NCI-H748 (cell line): ENCODE results near the gene NUP210L.

Source experiments
- DNase-seq: peaks from one replicate; lab custom pipeline; 2025; ENCODE audit not compliant: unreplicated experiment; lab: John Stamatoyannopoulos, UW

NUP210L gene

GRCh38 chr1:154154534-154155191, at the start of gene NUP210L:
NUP210L (minus strand) TSS chr1:154155073.
- no peak for DNase-seq

- DNase-seq: no peak
Observed at GRCh38 chr1:154199563-154199879, 44.6 kb upstream of the NUP210L start.

DNA sequence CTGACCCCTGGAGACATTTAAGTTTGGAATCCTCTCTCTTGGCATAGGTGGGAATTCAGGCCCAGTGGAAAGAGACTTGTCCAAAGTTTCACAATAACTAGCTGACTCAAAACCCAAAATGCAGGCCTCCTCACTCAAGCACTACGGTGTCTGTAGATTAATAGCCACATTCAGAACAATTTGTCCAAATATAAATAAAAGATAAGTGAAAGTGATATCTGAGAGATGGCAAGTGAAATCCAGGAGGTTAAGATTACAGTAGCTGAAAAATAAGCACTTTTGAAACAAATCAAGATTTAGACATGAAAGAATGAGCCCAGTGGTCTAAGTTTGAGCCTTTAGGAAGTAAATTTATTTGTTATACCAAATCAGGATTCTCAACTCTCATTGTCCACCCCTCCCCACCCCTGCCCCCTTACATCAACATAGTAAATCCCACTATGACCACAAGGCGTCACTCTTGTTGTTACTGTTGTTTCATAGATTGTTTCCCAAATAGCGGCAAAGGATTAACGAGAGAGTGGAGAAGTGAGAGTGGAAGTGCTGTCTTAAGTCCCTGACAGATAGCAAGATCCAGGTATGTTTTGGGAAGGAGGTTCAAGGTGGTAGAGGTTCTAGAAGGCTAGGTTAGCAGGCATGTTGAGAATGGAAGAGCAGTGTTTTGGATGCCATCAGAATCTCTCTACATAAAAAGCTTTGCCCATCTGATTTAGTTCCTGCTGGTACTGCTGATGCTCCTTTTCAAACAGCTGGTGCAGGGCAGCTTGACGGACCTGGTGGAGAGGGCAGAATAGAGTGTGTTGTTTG, 44.1 kb upstream of the NUP210L start:
- peak; percentile 70 for DNase-seq

GRCh38 chr1:154193821-154194220, 38.9 kb upstream of the NUP210L start:
- peak; percentile 20 for DNase-seq

DNA sequence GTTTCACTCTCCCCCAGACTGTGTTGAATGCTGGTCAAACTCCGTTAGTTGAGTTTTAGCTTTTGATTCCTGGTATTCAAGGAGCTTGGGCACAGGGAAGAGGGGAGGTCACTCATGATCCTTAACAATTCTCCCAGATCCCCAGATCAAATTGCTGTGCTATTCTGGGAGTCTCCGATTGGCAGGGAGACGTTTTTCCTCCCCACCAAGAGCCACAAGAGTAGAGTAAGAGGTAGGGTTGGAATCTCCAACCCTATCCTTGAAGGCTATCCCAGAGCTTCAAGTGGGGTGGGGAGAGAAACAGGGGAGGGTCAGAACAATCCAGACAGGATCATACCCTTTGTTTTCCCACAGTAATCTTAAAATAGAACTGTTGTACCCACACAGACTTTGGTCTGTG, 37.6 kb upstream of the NUP210L start:
- DNase-seq: no peak

DNA sequence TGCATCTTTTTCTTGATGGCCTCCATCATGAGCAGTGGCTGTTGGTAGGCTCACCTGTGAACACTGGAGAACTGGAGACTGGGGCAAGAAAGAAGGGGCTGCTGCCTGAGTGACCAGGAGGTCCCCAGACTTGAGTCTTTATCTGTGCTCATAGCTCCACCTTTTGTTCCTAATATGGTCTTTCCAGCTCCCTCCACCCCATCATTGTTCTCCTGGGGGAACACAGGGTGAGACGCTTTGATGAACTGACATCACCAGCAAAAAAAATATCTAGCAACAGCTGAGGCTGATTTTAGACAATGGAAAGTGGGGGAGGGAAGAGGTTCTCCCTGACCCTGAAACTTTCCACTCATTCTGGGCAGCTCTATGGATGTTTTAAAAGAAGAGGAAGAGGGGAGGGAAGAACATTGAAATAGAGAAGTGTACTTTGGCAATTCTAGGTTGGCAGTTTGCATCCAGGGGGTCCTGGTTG, 37.2 kb upstream of the NUP210L start, which contains the start of gene TPM3:
TPM3 (minus strand) TSS at position 111 of the 472 bp plus-strand sequence; CDS start at position 29, 82 bp downstream.
- DNase-seq: no peak

GRCh38 chr1:154190550-154190949, 35.7 kb upstream of the NUP210L start:
- no peak for DNase-seq

DNA sequence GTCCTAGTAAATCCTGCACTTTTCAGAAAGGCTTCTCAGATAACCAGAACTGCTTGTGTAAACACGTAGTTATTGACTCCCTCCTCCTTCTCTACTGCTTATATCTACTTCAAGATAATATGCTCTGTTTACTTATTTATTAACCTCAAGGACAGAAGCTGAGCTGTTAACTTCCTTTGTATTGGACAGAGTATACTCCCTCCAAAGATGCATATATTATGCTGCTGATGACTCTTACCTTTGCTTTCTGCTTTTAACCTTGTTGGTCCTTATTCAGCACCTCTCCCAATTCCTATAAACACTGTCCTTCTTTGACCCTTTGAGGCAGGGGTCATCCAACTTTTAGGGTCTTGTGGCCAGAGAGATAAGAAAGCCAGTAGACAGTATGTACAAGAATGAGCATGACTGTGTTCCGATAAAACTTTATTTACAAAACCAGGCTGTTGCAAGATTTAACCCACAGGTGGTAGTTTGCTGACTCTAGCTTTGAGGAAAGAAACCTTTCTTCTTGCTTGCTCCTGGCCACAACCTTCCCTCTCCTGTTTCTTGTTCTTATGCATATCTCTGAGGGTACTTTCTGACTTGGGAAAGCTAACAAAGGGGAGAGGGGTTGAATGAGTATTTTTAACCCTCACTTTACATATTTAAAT, 32.1 kb upstream of the NUP210L start:
- DNase-seq: peak; percentile 10

DNA sequence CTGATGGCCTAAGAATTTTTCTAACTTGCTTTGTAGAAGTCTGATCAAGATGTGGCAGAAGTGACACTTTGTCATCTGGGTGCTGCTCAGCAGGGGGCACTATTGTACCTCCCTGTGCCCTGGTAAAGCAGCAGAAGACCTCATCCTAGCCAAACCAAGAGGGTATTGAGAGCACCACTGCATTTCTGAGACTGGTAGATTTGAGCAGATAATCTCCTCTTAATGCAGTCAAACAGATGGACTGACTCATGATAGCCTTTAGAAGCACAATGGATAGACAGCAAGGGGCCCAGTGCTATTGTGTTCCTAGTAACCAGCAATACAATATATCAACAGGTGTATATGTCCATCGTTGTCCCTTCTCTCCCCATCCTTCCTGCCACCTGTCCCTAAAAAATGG, 31.3 kb upstream of the NUP210L start:
- DNase-seq: peak; percentile 68

GRCh38 chr1:154183046-154183915, 28.4 kb upstream of the NUP210L start:
- peak; percentile 99 for DNase-seq

- peak; percentile 58 for DNase-seq
Observed at GRCh38 chr1:154182344-154183045, 27.6 kb upstream of the NUP210L start.

DNA sequence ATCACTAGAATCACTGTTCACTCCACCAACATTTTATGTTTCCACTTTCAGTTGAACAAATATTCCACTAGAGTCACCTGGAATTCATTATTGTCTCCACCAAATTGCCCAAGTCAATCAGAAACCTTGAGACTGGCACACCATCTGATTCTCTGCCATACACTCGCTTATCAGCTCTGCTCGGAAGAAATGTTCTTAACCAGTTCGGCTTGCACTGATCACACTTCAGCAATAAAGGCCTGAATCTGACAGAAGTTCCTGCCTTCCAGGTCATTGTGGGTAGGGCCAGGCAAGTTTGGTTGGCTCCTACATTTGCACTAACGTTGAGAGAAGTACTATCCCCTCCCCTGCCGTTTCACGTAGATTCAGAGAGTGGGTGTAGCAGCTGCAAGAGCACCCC, 27.1 kb upstream of the NUP210L start:
- DNase-seq: no peak

DNA sequence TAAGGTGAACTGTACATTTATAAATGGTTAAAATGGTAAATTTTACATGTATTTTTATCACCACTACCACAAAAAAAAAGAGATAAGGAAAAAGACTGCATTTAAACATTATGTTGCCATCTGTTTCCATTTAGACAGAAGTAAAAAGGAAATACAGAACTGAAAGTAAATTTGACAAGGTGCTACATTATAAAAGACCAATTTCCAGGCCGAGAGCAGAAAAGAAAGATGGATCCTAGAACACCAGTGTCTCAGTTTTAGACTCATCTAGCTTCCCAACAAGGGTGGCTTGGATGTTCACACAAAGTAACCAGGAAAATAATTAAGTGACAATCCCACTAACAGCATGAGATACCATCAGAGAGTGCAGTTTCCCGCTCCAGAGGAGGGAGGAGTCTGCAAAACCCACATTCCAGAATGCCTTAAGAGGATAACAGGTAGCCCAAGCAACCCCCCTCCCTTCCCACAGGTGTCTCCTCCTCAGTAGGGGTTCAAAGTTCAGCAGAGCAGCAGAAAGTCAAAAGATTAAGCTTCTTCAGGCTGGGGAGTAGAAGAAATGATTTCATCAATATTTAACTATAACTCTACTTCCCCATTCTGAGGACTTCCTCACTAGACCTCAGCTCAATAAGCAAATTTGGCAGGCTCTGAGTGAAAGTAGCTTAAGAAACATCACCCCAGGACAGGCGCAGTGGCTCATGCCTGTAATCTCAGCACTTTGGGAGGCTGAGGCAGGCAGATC, 25.2 kb upstream of the NUP210L start:
- DNase-seq: no peak

DNA sequence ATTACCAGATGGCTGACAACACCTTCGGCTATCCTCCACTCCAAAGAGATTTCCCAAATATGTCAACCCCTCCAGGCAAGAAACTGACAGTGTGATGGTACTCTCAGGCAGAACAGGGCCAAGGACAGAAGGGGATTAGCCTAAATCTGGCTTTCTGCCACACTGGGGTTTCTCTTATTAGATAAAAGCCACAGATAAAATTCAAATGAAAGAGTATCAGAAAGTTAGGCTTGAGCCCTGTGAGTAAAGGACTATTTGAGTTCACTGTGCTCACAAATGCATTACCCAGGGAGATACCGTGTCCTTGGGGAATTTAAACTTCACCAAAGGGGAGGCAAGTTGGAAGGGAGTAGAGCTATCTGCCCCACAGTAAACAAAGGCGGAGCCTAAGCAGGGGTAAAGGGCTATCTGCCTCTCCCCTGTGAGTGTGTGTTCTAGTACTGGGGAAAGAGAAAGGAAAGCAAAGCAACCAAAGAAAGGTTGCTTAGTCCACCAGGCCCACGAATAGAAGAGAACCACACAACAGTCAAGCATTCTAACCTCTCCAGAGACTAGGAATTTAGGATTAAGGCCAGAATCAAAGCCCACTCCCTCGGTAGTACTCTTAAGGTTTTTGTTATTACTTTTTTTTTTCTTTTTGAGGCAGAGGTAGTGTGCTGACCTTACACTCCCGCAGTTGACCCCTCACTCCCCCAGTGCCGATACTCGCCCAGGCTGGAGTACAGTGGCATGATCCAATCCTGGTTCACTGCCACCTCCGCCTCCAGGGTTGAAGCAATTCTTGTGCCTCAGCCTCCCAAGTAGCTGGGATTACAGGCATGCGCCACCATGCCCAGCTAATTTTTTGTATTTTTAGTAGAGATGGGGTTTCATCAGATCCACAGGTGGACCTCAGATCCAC, 24.3 kb upstream of the NUP210L start:
- no peak for DNase-seq

- no peak for DNase-seq
Observed at GRCh38 chr1:154178013-154178412, 23.1 kb upstream of the NUP210L start.

- DNase-seq: no peak
Observed at GRCh38 chr1:154176337-154176736, 21.5 kb upstream of the NUP210L start.

DNA sequence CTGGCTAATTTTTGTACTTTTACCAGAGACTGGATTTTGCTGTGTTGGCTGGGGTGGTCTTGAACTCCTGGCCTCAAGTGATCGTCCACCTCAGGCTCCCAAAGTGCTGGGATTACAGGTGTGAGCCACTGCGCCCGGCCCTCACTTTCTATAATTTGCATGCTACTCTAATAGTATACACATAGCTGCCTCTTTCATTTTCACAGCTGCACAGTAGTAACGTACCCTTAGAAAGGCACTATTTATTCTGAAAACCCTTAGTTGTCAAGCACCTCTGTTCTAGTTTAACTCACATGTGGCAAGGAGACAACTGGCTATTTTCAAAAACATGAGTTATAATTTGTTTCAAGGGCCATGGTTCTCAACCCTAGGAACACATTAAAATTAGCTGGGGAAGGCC, 19.8 kb upstream of the NUP210L start:
- no peak for DNase-seq

DNA sequence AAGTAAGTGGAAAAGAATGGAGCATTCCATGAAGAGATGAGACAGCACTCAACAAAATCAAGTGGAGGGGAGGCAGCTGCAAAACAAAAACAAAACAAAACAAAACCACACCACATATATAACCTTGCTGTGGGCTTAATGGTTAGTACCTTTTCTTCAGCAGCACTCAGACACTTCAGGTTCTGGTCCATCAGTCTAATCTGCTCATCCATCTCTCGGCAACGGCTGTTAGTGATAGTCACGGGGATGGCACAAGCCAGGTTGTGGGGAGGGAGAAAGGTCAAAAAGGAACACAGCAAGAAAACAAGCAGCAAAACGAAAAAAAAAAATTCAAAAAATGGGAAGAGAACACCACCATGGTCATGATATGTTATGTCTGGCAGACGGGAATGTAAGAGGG, 17.0 kb upstream of the NUP210L start:
- DNase-seq: no peak

- no peak for DNase-seq
Observed at GRCh38 chr1:154171223-154171583, 16.3 kb upstream of the NUP210L start.
